HG02642 (cell line): ENCODE data around the gene SF3B2.
"Not testable (repeated sequence)": the region's sequence is repeated elsewhere in the genome, so short reads cannot be mapped to it uniquely, and the experiment has no call there.

Source experiments
- ATAC-seq: cut with Tn5 transposase; IDR thresholded peaks from one replicate; pipeline ENCODE4 v1.9.1; 2021; ENCODE audit warnings: mild to moderate bottlenecking; ENCODE audit not compliant: unreplicated experiment, poor library complexity

SF3B2 gene

DNA sequence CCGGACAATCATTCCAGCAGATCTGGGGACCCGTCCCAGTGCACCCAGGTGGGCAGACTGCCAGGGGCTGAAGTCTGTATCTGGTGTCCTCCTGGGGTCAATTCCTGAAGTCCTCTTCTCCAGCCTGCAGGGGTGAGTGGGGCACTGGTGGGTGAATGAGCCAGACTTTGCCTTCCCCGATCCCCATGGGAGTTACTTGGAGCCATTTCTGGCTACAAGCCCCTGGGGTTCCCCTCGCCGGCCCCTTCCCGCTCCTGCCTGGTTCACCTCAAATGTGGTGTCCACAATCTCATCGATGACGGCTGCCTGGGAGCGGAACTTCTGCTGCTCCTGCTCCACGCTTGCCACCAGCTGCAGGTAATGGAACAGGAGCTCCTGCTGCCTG lies 35.4 kb upstream of the SF3B2 start:
- ATAC-seq, result no peak

- no peak for ATAC-seq
Observed at GRCh38 chr11:66017321-66017720, 34.8 kb upstream of the SF3B2 start.

- no peak for ATAC-seq
Observed at GRCh38 chr11:66020212-66020611, 32.0 kb upstream of the SF3B2 start.

- ATAC-seq, result no peak
Observed at GRCh38 chr11:66020618-66021357, 31.4 kb upstream of the SF3B2 start.

DNA sequence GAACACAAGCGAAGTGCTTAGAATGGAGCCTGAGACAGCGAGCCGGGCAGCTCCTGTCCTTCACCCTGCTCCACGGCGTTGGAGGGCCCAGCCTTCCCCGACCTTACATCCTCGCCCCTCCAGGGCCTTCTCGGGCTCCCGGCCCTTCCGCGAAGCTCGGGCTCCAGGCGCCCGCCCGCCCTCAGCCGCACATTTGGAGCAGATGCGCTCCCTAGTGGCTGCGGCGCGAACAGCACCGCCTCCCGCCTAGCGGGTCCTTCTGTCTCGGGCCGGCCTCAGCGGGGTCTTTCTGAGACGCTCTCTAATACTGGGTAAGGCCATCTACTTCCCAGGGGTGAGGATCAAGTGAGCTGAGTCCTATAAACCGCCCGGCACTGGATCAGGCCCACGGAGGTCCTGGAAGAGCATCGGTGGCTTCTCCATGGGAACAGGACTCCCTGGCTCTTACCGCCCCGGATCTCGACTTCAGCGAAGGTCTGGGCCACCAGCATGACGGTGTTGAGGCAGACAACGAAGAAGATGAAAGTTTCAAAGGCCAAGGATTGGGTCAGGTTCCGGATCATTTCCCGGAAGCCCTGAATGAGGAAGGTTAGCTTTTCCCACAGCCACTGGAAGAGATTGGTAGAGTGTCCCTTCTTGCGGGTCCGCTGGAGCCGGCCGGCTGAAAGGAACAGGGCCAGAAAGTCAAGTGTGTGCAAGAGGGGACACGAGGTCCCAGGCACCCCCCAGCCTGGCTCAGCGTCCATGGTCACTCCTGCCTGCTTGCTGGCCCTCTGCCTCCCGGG lies 29.6 kb upstream of the SF3B2 start:
- ATAC-seq, result no peak

DNA sequence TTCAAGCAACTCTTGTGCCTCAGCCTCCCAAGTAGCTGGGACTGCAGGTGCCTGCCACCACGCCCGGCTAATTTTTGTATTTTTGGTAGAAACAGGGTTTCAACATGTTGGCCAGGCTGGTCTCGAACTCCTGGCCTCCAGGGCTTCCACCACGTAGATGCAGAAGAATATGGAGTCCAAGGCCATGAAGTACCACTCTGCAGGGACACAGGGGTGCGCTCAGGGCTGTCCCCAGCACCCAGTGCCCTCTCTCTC lies 29.1 kb upstream of the SF3B2 start:
- ATAC-seq, result not testable (repeated sequence)

DNA sequence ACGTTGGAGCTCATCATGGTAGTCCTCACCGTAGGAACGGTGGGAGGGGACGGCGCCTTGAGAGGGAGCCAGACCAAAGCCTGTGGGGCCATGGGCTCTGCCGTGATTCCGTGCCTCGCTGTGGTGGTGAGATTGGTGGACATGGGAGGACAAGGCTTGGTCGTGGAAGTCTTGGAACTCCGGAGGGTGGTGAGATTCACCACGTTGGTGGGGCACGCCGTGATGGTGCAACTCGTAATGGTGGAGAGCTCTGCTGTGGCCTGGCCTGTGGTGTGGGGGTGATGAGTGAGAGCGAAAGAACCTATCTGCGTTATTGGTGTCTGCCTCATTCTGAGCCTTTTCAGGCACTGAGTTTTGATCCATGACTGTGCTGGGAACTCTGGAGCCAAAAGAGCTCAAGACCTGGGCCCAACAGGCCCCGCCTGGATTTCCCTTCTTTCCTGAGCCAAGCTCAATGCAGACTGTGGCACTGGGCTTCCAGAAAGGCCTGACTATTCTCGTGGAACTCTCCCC lies 26.1 kb upstream of the SF3B2 start, which contains the start of gene CATSPER1:
Gene CATSPER1 (minus strand): TSS at position 463 of the 513 bp plus-strand sequence. CDS start 100 bp downstream, at position 363.
- no peak for ATAC-seq

GRCh38 chr11:66032957-66033735 lies 19.0 kb upstream of the SF3B2 start:
- no peak for ATAC-seq

- ATAC-seq, result no peak
Observed at GRCh38 chr11:66035653-66036333, 16.4 kb upstream of the SF3B2 start.

- ATAC-seq, result no peak
Observed at GRCh38 chr11:66036334-66036710, 15.8 kb upstream of the SF3B2 start.

GRCh38 chr11:66037327-66037726 lies 14.8 kb upstream of the SF3B2 start:
- no peak for ATAC-seq

DNA sequence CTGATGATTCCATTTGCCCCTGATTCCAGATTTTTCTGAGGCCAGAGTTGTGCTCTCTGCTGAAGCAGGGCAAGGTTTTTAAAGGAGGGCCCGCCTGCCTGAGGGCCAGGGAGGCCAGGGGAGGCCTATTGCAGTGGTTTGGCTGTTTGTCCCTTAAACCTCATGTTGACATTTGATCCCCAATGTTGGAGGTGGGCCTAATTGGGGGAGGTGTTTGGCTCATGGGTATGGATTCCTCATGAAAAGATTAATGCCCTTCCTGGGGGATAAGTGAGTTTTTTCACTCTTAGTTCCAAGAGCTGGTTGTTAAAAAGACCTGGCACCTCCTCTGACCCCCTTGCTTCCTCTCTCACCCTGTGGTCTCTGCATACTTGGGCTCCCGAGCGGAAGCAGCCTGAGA lies 12.4 kb upstream of the SF3B2 start:
- ATAC-seq, result no peak

- no peak for ATAC-seq
Observed at GRCh38 chr11:66042227-66042995, 9.8 kb upstream of the SF3B2 start.

- no peak for ATAC-seq
Observed at GRCh38 chr11:66042996-66043906, 8.9 kb upstream of the SF3B2 start.

- no peak for ATAC-seq
Observed at GRCh38 chr11:66044757-66045156, 7.4 kb upstream of the SF3B2 start.

- ATAC-seq, result peak; percentile 66
Observed at GRCh38 chr11:66045177-66045639, 7.0 kb upstream of the SF3B2 start.

DNA sequence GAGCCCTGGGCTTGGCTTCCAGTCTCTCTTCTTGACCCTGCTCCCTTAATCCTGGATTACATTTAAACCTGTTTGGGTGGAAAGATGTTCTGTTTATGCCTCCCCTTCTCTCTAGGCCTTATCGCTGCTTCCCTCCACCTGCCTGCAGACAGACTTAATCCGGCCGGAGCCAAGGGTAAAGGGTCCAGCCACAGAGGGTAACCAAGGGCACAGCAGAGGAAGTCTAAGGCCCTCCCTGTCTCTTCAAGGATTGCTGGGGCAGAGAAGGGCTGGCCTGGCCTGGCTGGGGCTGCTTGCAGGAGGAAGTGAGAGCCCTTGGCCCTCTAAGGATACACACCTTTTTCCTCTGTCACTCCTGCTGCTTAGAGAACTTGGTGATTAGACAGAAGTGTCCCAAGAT lies 5.3 kb upstream of the SF3B2 start:
- ATAC-seq, result no peak

- no peak for ATAC-seq
Observed at GRCh38 chr11:66047541-66048365, 4.4 kb upstream of the SF3B2 start.
